Smooth muscle cell (in vitro differentiated cells): ENCODE results near the gene ANKS1B. TPM values are rescaled to one million over a fixed set of nuclear protein-coding genes. Genes with fewer than 3 reads are reported as not detected.
A peak's percentile ranks its signal among the peaks of the same experiment; 100 is the strongest.
"Not testable (repeated sequence)": the region's sequence is repeated elsewhere in the genome, so short reads cannot be mapped to it uniquely, and the experiment has no call there.

Experiments
- DNase-seq: peaks from one replicate; lab custom pipeline; 2025; ENCODE audit not compliant: unreplicated experiment; lab: John Stamatoyannopoulos, UW
- H2AFZ ChIP-seq: fragments of 200-600 bp; sonication (generic); 2 replicates; pipeline ENCODE4 v1.6.0; 2016; ENCODE audit warnings: antibody characterized with exemption, low read depth, mild to moderate bottlenecking
- H3F3A ChIP-seq: fragments of 200-600 bp; sonication (generic); 2 replicates; pipeline ENCODE4 v1.6.0; 2017; ENCODE audit warnings: antibody characterized with exemption, low read depth
- H3K27ac ChIP-seq: fragments of 200-600 bp; sonication (generic); 2 replicates; pipeline ENCODE4 v1.5.1; 2016; ENCODE audit warnings: low read depth, mild to moderate bottlenecking
- H3K27me3 ChIP-seq: fragments of 200-600 bp; sonication (generic); 2 replicates; pipeline ENCODE4 v1.6.1; 2016; ENCODE audit warnings: low read depth, mild to moderate bottlenecking
- H3K36me3 ChIP-seq: fragments of 200-600 bp; sonication (generic); 2 replicates; pipeline ENCODE4 v1.5.1; 2016; ENCODE audit warnings: low read depth
- H3K4me1 ChIP-seq: fragments of 200-600 bp; sonication (generic); 2 replicates; pipeline ENCODE4 v1.5.1; 2016; ENCODE audit warnings: low read depth
- H3K4me2 ChIP-seq: fragments of 200-600 bp; sonication (generic); 2 replicates; pipeline ENCODE4 v1.6.0; 2016; ENCODE audit warnings: mild to moderate bottlenecking
- H3K4me3 ChIP-seq: fragments of 200-600 bp; sonication (generic); 2 replicates; pipeline ENCODE4 v1.5.1; 2016; ENCODE audit warnings: mild to moderate bottlenecking
- H3K79me2 ChIP-seq: fragments of 200-600 bp; sonication (generic); 2 replicates; pipeline ENCODE4 v1.6.0; 2016; ENCODE audit warnings: low read depth, mild to moderate bottlenecking
- H3K9ac ChIP-seq: fragments of 200-600 bp; sonication (generic); 2 replicates; pipeline ENCODE4 v1.6.0; 2016; ENCODE audit warnings: low read depth
- H3K9me3 ChIP-seq: fragments of 200-600 bp; sonication (generic); replicated peaks from 2 replicates; pipeline ENCODE4 v1.5.1; 2016; ENCODE audit warnings: low read depth
- H4K20me1 ChIP-seq: fragments of 200-600 bp; sonication (generic); 2 replicates; pipeline ENCODE4 v1.6.0; 2016; ENCODE audit warnings: low read depth
- CTCF ChIP-seq: fragments of 200-600 bp; sonication (generic); IDR thresholded peaks from 2 replicates; pipeline ENCODE4 v1.5.1; 2017; ENCODE audit warnings: borderline replicate concordance, mild to moderate bottlenecking, antibody characterized with exemption; ENCODE audit not compliant: insufficient read depth, poor library complexity, severe bottlenecking
- WGBS: methylation state at CpG from one replicate; pipeline ENCODE4 v1.1.7; 2016; ENCODE audit warnings: low lambda C conversion rate; 5-methylcytosine and 5-hydroxymethylcytosine counted together
- polyA plus RNA-seq: library from polyadenylated mRNA; unstranded; fragments of >200 nt; fragmentation: Nextera tagmentation; extraction: Ambion mirVana; gene quantifications from 2 replicates; pipeline ENCODE4 v1.2.1, GENCODE V29; 2016
- total RNA-seq: library from RNA; depleted of rRNA; stranded (reverse); fragments of >200 nt; gene quantifications from 2 replicates; pipeline ENCODE4 v1.2.3, GENCODE V29; 2014

Gene ANKS1B
- total and polyA plus RNA-seq, 2 experiments from 2014 or later: 0.47 to 7.3 TPM

- WGBS: 87% methylated on average over 1 of the region's 1 CpG
- no peak overlapping the region for H2AFZ ChIP-seq
- H4K20me1 ChIP-seq: no peaks in the 10 kb centered on the region
- H3K9ac ChIP-seq: no peak overlapping the region
- DNase-seq: no peak
- no peaks in the 10 kb centered on the region for H3F3A ChIP-seq
- no peaks in the 10 kb centered on the region for H3K79me2 ChIP-seq
- no peak overlapping the region for H3K4me3 ChIP-seq
- no peak overlapping the region for H3K4me2 ChIP-seq
- no peaks in the 10 kb centered on the region for H3K9me3 ChIP-seq
- H3K27ac ChIP-seq: no peak overlapping the region
- TF ChIP-seq CTCF: no peak
- H3K4me1 ChIP-seq: no peaks in the 10 kb centered on the region
- H3K27me3 ChIP-seq: no peaks in the 10 kb centered on the region
- no peaks in the 10 kb centered on the region for H3K36me3 ChIP-seq
Observed at GRCh38 chr12:100026241-100026640, 41.5 kb upstream of the ANKS1B start.

GRCh38 chr12:100024974-100025555 is 40.3 kb upstream of the ANKS1B start:
- no peak for DNase-seq
- TF ChIP-seq CTCF: no peak
- WGBS: 87% methylated on average over 2 of the region's 2 CpGs
- H3K79me2 ChIP-seq: no peaks in the 10 kb centered on the region
- no peaks in the 10 kb centered on the region for H3K27me3 ChIP-seq
- no peak overlapping the region for H3K4me2 ChIP-seq
- no peaks in the 10 kb centered on the region for H4K20me1 ChIP-seq
- no peaks in the 10 kb centered on the region for H3F3A ChIP-seq
- no peak overlapping the region for H3K27ac ChIP-seq
- no peak overlapping the region for H3K9ac ChIP-seq
- H3K36me3 ChIP-seq: no peaks in the 10 kb centered on the region
- H3K4me3 ChIP-seq: no peak overlapping the region
- H3K4me1 ChIP-seq: no peaks in the 10 kb centered on the region
- no peaks in the 10 kb centered on the region for H3K9me3 ChIP-seq
- H2AFZ ChIP-seq: no peak overlapping the region

DNA sequence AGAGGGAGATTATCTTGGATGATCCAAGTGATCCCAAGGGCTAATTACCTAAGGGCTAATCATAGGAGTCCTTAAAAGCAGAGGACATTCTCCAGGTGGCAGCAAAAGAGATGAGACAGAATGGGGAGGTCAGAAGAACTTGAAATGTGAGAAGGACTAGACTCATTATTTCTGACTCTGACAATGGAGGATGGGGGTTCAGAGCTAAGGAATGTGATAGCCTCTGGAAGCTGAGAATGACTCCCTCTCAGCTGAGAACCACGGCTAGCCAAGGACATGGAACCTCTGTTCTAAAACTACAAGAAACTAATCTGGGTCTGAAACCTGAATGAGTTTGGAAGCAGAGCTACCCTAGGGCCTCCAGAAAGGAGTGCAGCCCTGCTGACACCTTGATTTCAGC is 35.6 kb upstream of the ANKS1B start:
- Histone ChIP-seq H2AFZ (no peak overlapping the region), H3K4me3 (no peak overlapping the region), H3K4me1 (no peaks in the 10 kb centered on the region), H3K9ac (no peak overlapping the region), H3K27ac (no peak overlapping the region), H3K27me3 (no peaks in the 10 kb centered on the region), H3F3A (no peaks in the 10 kb centered on the region), H3K9me3 (no peaks in the 10 kb centered on the region), H3K36me3 (no peaks in the 10 kb centered on the region), H3K79me2 (no peaks in the 10 kb centered on the region), H3K4me2 (no peak overlapping the region), H4K20me1 (no peaks in the 10 kb centered on the region)
- no peak for TF ChIP-seq CTCF
- 54% methylated on average over 1 of the region's 1 CpG for WGBS
- no peak for DNase-seq

- Histone ChIP-seq H3K27ac (peak overlapping the region; percentile 7), H3K79me2 (no peaks in the 10 kb centered on the region), H3K4me3 (no peak overlapping the region), H3K4me1 (no peaks in the 10 kb centered on the region), H3K36me3 (no peaks in the 10 kb centered on the region), H3K4me2 (no peak overlapping the region), H3K9ac (no peak overlapping the region), H3K9me3 (no peaks in the 10 kb centered on the region), H4K20me1 (no peaks in the 10 kb centered on the region), H3K27me3 (no peaks in the 10 kb centered on the region), H2AFZ (no peak overlapping the region), H3F3A (no peaks in the 10 kb centered on the region)
- 83% methylated on average over 3 of the region's 3 CpGs for WGBS
- no peak for TF ChIP-seq CTCF
- no peak for DNase-seq
Observed at GRCh38 chr12:100017056-100017455, 32.3 kb upstream of the ANKS1B start.

- not testable (repeated sequence) for H3K4me3 ChIP-seq, DNase-seq, H3K4me2 ChIP-seq, H3K36me3 ChIP-seq, H3K27ac ChIP-seq, H3K9me3 ChIP-seq, H3F3A ChIP-seq, H4K20me1 ChIP-seq, H3K27me3 ChIP-seq, H3K9ac ChIP-seq, H2AFZ ChIP-seq, H3K79me2 ChIP-seq, H3K4me1 ChIP-seq
- 96% methylated on average over 4 of the region's 4 CpGs for WGBS
Observed at GRCh38 chr12:100016304-100016703, 31.6 kb upstream of the ANKS1B start.

GRCh38 chr12:100005846-100006245 is 21.1 kb upstream of the ANKS1B start:
- not testable (repeated sequence) for H2AFZ ChIP-seq, H4K20me1 ChIP-seq

More at GRCh38 chr12:100005846-100006245, 21.1 kb upstream of the ANKS1B start:
- not testable (repeated sequence) for H3K79me2 ChIP-seq, H3K4me1 ChIP-seq, H3K9me3 ChIP-seq, H3K27me3 ChIP-seq, H3F3A ChIP-seq, H3K9ac ChIP-seq, H3K4me2 ChIP-seq, DNase-seq, H3K4me3 ChIP-seq, H3K27ac ChIP-seq, H3K36me3 ChIP-seq
- 91% methylated on average over 9 of the region's 9 CpGs for WGBS
